HG03342 (cell line): ENCODE results near the gene PCDH1.
A peak's percentile ranks its signal among the peaks of the same experiment; 100 is the strongest.

Experiments
- ATAC-seq: cut with Tn5 transposase; IDR thresholded peaks from one replicate; pipeline ENCODE4 v1.9.1; 2021; ENCODE audit warnings: mild to moderate bottlenecking, moderate library complexity; ENCODE audit not compliant: unreplicated experiment

PCDH1 gene

DNA sequence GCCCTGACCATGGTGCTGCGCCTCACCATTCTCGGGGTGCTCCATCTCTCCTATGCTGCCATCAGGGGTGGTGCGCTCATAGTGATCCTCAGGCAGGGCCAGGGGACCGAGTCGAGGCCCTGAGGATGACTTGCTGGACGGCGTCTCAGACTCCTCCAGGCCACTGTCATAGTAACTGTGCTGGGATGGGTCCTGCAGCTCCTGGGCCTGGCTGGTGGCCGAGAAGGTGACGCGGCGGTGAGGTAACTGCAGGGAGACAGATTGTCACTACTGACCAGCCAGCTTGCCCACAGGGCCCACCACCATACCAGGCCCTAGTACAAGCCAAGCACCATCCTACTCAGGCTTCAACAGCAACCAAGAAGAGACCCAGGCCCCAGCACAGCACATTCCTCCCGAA, 21.0 kb downstream of the PCDH1 start:
- ATAC-seq, result no peak

DNA sequence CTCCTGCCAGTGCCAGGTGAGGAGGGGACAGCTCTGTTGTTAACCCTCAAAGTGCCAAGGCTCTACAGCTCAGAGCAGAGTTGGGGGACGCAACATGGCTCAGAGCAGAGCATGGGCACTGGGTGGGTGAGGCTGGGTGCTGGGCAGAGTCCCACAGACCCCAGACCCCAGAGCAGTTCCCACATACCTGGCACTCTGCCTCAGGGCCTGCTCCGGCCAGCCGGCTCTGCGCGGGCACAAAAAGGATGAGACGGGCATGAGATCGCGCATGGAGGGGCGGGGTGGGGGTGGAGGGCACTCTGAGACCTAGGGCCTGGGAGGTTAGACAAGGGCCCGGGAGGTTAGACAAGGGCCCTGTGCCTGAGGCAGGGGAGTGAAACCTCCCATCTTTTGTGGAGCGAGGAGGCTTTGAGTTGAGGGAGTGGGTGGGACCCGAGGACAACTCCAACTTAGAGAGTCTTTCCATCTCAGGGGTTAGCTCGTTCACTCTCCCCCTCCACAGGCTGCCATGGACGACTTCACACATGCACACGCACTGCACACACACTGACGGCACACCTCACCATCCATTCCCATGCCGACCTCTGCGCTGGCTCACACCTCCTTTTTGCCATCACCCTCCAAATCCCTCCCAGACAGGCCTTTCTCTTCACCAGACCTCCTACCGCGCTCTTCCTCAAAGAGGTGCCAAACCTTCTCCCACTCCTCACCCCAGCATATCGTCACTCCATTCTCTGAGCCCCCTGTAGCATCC, 22.0 kb downstream of the PCDH1 start:
- ATAC-seq, result no peak

DNA sequence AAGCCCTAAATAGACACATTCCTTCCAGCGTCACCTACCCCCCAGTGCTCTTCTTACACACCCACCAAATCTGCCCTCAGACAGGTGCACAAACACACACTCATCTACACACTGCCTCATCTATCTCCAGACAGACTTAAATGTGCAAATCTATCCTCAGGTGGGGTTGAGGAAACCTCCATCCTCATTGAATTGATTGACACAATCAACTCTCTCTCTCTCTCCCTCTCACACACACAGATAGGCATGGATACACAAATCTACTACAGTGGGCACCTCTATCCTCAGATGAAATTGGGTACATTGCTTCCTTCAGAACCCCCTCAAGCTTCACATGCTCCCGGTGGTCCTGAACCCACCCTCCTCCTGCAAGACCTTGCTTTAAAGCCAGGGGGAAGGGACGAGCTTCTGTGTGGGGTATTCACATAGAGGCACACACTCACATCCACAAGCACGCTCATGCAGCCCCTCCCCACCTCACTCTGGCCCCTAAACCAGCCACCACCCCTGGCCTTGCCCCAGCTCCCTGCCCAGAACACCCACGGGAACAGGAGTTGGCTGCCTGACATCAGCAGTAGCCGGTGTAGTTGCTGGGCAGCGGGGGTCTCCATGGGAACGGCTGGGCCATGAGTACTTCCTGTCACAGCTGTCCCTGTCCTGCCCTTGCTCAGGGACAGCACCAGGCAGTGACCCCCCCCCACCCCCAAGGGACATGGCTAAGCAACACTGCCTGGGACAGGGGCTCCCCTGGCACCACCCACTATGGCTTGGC, 22.8 kb downstream of the PCDH1 start:
- no peak for ATAC-seq

DNA sequence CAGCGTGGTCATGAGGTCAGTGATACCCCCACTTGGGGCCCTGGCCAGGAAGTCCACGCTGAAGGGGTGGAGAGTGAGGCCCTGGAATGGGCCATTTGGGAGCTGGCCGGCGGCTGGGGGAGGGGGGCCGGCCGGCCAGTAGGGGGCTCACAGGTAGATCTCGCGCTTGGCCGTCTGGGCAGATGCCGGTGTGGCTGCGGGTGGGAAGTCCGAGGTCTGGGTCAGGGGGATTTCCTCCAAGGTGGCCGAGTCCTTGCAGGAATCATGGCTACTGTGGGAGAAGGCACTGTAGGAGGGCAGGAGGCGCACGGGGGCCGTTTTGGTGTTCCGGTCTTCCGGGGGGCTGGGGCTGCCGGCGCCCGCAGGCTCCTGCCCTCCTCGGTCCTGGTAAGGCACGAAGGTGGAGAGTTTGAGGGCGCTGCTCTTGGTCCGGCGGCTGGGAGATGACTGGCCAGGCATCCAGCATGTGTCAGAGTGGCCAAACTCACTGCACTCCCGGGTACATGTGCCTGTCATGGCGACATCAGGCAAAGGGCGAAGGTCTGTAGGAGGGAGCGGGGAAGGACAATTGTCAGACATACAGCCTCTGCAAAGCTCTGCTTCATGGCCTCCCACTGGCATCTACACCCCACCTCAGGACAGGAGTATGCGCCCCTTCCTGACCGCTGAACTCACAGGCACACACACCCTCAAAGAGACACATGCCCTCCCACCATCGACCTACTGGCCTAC, 24.1 kb downstream of the PCDH1 start:
- ATAC-seq, result no peak

DNA sequence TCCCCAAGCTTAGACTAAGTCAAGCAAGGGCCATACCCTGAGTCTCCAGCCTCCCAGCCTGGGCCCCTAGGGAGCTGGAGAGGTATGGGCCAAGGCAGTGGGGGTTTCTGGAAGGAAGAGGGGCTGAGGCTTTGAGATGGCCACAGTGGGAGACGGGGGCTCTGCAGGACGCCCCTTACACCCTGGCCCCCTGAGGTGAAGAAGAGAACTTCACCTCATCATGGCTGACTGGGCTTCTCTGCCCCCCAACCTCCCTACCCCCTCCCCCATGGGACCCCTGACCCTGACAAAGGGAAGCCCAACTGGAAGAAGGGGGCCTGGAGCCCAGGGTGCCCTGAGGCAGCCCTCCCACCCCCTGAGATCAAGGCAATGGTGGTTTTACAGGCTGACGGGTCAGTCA, 25.8 kb downstream of the PCDH1 start:
- ATAC-seq, result no peak

DNA sequence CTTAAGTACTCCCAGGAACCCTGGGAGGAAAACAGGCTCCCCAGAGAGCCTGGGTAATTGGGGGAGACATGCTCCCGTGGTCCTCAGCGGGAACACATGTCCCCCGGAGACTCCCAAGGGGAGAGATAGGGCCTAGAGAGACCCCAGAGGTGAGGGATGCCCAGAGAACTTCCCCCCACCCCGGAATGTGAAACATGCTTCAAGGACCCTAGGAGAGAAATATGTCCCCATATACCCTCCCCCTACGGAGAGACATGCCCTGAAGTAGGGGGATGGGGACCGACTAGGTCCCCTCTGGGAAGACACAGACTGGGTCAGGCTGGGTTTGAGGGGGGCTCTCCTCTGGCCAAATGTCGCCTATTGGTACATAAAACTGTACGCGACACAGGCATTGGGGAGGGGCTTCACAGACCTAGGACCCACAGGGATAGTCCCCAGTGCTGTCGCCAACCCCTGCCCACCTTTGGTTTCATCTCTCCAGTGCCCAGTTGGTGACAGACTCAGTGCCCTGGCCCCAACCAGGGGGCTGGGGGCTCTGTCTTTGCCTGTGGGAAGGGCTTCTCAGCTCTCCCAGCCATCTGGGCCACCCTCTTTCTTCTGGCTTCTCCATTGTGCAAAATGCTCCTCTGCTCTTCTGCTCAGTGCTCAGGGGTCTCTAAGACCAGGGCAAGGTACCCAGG, 26.9 kb downstream of the PCDH1 start:
- ATAC-seq, result no peak

DNA sequence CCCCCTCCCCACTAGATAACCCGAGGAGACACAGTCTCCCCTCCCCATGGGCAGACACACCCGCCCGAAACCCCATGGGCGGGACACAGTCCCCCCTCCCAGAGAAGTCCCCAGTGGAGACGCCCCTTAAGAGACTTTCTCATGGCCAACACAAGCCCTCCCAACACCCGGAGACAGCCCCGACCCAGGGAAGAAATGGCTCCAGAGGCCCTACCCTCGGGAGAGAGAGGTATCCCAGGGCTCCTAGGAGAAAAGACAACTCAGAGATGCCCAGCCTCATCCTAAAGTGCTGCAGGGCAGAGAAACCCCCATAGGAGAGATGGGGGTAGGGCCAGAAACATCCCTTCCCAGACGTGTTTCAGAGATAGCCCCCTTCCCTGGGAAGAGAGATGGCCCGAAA, 27.4 kb downstream of the PCDH1 start:
- ATAC-seq, result no peak

DNA sequence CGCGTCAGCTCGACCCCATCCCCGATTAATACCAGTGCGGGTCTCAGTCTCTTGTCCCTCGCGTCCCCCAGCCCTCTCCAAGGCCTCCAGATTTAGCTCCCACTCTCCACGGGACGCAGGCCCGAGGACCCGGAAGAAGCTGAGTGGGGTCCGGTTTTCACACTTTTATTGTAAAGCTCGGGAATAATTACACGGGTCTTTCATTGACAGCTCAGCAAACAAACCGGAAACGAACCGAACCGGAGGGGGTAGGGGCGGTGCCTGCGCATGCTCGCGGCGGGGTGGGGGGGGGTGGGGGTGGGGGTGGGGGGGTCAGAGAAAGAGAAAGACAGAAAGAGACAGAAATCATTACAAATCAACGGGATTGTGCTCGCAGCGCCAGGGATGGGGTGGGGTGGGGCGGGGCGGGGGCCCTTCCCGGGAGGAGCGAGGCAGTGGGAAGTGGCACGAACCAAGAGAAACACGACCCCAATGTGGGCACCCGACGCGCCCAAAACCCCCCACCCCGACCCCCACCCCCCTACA, 27.9 kb downstream of the PCDH1 start:
- peak; percentile 2 for ATAC-seq

DNA sequence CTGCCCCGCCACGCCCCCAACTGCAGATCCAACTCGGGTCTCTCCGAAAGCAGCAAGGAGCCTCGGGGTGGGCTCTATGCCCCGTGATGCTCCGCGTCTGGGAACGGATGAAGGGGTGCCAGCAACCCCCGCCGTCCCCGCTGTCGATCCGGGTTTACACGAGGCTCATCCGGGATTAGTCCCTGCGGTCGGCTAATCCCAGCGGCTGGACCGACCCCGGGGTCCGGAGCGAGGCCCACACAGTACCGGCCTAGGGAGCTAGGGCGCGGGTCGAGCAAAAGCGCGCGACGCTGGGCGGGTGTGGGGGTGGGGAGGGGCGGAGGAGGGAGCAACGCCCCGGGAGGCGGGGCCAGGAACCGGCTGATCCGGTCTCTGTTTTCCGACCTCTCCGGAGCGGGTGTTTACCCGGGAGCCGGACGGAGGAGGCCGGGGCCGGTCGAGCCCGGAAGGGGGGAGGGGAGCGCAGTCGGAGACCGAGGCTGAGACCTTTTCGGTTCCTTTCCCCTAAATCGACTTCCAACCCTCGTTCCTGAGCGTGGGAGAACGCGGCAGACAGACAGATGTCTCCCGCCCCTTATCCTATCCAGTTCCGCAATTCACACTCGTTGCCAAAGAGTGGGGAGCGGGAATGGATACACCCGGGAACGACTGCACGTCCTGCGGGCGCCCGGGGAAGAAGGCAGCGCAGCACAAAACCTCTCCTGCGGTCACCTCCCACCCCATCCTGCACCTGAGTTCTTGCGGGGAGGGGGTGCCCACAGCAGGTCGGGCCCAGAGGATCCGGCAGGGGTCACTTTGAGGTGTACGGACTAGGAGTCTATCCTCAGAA, 28.6 kb downstream of the PCDH1 start:
- ATAC-seq, result peak; percentile 67

DNA sequence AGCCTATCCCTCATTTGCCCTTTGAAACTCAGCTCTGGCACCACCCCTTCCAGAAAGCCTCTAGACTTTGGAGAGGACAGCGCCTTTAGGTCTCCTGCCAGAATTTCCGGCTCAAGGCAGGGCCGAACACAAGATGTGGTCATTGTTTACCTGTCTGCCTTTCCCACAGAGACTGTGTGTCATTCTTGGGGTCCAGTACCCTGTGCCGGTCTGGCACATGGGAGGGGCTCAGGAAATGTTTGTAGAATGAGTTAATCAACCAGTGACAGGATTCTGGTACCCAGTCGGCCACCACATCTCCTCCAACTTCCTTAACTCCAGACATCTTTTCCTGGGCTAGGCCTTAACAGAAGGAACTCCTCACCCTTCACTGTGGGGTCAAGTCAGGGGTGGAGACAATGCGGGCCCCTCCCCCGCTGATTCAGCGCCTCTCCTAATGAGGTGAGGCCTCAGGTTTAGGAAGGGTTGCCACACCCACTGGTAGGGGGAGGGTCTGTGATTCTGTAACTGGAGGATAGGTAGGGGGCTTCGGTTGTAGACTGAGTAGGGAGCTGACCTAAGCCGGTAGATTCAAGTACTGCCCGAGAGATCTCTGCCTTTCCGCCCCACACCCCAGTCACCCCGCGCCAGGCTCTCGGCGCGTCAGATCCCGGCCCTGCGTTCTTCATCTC, 29.3 kb downstream of the PCDH1 start:
- ATAC-seq, result no peak

DNA sequence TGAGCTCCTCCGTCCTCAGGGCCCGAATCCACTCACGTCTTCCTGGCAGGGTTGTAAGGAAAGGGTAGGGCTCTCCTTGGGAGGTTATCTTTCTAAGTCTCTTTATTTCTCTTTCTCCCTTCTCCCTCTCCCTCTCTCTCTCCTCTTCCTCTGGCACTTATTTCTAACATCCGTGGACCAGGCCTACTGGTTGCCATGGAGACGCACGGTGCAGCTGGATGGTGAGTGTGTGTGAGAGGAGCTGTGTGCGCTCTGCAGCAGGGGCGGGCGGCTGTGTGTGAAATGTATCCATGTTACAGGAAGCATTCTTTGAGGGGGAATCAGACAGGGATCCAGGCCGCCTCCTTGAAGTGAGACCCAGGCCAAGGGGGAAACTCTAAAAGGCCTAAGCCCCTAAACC, 32.2 kb downstream of the PCDH1 start:
- ATAC-seq, result no peak

DNA sequence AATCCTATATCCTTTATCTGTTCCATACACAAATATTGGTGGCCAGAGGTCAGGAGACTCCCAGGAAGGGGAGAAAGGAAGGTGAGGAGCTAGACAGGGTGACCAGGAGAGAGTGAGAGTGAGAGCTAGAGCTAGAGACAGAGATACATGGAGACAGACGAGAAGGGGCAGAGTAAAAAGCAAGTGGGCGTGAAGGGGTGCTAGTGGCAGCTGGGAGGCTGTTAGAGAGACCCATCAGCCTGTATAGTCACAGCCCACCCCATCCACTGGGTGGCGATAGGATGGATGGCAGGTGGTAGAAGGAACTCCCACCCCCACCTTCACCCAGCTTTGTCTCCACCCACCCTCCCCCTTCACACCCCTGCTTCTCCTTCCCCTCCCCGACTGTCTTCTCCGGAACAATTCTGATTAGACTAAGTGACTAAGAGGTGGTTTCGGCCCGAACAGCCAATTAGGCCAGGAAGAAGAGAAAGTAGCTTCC, 32.8 kb downstream of the PCDH1 start:
- ATAC-seq, result no peak

DNA sequence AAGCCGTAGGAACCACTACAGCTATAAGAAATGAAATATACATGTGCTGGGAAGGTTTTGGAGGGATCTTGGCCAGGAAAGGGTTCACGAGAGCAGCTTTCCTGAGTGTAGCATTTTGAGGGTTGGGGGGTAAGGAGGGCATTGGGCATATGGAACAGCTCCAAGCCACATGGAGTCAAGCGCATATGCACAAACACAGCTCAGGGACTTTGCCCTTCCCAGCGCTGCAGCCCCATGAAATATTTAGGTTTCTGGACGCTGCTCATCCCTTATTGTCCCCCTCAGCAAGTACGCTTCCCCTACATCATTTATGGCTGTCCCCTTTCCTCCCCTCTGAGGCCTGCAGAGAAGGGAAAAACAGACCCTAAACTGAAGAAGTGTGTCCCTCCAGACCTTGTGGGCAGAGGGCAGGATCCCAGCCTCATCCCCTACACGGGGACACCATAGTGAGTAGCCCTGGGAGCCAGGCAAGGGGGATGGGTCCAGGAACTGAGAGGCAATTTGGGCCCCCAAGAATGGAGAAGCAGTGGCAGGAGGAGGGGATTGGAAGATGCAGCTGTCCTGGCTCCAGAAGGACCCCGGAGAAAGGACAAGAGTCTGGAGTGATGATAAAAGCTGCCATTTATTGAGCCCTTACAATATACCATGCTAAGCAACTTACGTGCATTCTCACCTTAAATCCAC, 33.7 kb downstream of the PCDH1 start:
- ATAC-seq, result no peak

DNA sequence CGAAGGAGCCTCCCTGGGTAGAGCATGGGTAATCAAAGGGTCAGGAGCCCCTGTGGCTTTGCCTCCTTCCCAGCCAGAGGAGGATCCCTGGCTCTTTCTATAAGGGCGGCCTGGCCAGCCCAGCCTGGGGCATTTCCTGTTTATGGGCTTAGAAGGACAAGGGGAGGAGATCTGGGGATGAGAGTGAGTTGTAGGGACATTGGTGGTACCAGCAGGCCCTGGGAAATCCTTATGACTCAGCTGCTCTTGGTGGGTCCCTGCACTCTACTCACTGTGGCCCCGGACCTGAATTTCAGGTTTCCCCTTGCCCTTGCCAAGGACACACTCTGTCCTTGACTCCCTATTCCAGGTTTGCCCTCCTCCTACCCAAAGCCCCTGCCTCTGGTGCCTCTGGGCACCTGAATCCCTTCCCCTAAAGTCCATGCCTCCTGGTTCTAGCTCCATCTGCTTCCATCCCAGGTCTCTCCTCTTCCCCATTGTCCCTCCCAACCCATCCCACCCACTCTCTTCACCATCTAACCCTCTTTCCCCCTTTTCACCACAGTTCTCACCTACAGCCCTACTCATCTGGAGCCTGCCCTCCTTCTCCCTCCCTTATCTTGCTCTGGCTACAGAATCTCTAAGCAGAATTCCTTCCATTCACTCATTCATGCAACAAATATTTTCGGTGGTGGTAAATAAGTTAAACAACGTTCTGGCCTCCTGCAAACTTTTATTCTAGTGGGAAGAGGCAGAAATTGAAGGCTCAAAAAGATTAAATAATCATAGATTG, 34.9 kb downstream of the PCDH1 start:
- no peak for ATAC-seq

DNA sequence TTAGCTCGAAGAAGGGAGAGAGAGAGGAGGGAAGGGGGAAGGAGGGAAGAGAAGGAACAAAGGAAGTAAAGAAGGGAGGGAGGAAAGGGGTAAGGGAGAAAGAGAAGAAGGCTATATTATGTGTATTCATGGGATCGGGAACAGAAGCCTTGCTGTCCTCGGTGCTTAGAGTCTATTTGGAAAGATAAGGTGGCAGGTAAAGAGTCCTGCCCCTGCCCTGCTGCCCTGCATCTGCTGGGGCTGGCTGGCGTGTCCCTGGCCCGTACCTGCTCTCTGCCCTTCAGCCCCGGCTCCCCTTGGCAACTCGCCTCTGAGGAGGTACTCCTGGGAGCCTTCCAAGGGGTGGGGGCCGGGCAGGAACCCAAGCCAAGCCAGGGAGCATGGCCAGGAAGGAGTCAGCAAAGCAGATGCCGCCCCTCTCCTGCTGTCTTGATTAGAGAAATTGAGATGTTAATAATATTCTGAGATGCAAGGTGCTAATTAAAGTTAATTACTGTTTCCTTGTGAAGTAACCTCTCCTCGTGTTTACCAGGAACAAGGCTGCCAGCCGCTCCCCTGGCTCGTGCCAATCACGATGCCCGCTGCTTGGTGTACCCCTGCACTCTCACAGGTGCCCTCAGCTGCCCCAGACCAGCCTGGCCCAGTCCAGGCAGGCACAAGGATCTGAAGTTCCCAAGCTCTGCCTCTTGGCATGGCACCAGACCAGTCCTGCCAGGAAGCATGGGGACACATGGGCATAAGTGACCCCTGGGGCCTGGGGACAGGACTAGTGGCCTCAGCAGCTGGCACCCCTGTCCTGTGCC, 36.6 kb downstream of the PCDH1 start:
- ATAC-seq, result no peak

DNA sequence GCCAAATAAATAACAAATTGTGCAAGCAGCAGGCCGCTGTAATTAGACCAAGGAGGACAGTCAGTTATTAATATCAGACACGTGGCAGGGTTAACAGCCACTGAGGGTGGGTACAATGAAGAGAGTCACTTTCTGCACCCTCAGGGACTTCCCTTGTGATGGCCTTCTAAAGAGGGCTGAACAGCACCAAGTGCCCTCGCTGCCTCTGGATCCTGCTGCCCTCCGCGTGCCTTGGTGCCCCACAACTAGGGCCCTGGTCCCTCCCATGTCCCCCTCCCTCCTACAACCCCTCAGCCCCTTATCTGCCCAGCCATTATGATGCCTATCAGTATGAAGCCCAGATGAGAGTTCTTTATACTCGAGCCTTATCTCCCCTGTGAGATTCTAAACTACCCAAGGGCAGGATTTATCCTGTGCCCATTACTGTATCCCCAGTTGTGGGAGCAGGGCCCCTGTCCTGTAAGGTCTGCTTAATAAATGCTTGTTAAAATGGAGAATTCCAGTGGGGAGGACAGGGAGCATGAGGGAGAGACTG, 37.3 kb downstream of the PCDH1 start:
- no peak for ATAC-seq

DNA sequence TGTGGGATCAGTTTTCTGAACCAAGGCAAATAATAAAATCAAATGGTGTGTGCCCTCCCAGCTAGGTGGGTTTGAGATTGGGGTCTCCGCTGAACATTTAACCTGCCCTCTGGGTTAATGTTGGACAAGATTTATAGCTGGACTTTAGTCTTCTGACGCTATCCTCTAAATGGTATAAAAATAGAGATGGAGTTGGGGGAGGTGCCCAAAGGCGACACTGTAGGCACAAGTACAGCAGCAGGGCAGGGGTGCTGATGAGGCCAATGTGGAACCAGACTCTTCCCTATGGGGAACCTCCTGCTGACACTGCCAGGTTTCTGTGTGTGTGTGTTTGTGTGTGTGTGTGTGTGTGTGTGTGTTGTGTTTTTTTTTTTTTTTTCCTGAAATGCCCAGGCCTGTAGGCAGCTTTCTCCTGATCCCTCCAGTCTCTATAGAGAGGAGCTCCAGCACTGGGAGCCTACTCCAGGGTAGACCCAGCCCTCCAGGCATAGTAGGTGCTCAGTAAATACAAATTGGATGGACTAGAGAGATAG, 37.9 kb downstream of the PCDH1 start:
- ATAC-seq, result no peak
